GM12865 (cell line): ENCODE data around the gene DPYSL3.

ENCODE experiments used
- DNase-seq: peaks from one replicate; pipeline ENCODE4 v3.0.0; 2010; ENCODE audit warnings: low read depth
- H3K4me3 ChIP-seq: 2 replicates; pipeline ENCODE4 v1.5.1; 2011; ENCODE audit warnings: mild to moderate bottlenecking, low read depth, low read length, control low read depth
- TF ChIP-seq, protein P1 (sequence below): IDR thresholded peaks from 2 replicates; pipeline ENCODE4 v1.5.1; 2011; ENCODE audit warnings: low read length, control low read depth, low read depth, inconsistent platforms; ENCODE audit not compliant: insufficient read depth; ENCODE audit errors: missing control alignments

The DPYSL3 gene

GRCh38 chr5:147512659-147513379 lies 3.0 kb upstream of the DPYSL3 start:
- no peak for DNase-seq
- TF ChIP-seq, protein P1, sequence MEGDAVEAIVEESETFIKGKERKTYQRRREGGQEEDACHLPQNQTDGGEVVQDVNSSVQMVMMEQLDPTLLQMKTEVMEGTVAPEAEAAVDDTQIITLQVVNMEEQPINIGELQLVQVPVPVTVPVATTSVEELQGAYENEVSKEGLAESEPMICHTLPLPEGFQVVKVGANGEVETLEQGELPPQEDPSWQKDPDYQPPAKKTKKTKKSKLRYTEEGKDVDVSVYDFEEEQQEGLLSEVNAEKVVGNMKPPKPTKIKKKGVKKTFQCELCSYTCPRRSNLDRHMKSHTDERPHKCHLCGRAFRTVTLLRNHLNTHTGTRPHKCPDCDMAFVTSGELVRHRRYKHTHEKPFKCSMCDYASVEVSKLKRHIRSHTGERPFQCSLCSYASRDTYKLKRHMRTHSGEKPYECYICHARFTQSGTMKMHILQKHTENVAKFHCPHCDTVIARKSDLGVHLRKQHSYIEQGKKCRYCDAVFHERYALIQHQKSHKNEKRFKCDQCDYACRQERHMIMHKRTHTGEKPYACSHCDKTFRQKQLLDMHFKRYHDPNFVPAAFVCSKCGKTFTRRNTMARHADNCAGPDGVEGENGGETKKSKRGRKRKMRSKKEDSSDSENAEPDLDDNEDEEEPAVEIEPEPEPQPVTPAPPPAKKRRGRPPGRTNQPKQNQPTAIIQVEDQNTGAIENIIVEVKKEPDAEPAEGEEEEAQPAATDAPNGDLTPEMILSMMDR = no peak
- no peak overlapping the region for H3K4me3 ChIP-seq

DNA sequence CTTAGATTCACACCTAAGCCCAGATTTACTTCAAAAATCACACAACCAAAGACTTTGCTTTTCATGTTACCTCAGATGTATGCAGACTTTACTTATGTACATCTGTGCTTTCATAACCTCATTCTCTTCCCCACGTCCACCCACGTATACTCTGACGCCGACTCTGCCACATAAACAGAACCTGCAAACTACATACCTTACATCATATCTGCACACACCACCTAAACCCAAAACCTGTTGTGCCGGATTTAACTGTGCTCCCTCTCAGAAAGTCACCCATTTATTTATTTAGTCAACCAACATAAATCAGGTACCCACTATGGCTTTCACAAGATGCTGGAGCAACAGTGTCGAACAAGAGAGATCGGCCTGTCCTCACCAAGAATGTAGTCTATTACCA lies 1.0 kb upstream of the DPYSL3 start:
- DNase-seq = no peak
- TF ChIP-seq, protein P1 = no peak
- no peak overlapping the region for H3K4me3 ChIP-seq

DNA sequence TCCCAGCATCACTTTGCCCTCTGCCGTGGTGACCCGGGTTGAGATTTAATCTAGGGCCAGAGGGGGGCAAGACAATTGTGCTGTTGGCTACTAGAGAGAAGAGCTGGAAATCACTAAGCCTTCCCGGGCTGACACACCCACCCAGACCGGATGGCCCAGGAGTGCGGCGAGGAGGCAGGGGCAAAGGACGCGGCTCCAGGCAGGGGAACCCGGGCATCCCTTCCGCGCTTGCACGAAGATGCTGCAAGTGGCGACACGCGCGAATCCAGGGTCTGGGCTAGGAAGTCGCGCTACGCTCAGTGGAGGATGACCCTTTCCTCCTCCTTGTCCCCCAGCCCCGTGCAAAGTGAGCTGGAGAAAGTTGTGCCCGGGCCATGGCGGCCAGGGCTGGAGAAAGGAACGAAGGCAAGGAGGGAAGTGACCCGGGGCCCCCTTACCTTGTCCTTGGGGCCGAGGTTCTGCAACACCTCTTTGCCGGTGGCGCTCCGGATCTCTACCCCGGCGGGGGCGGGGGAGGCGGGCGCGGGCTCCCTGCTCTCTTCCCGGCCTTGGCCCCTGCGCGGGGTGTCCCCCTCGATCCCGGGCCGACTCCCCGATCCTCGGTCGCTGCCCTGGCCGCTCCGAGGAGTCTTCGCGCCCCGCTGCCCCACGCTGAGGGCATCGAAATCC lies 693 bp downstream of the DPYSL3 start:
- H3K4me3 ChIP-seq = no peak overlapping the region
- TF ChIP-seq, protein P1 = no peak
- DNase-seq = no peak

- TF ChIP-seq, protein P1 = no peak
Measured at GRCh38 chr5:147508711-147509040, 1.2 kb downstream of the DPYSL3 start.

GRCh38 chr5:147507480-147508126 lies 2.3 kb downstream of the DPYSL3 start:
- DNase-seq = no peak
- no peak overlapping the region for H3K4me3 ChIP-seq
- TF ChIP-seq, protein P1 = no peak

More at GRCh38 chr5:147508711-147509040, 1.2 kb downstream of the DPYSL3 start:
- H3K4me3 ChIP-seq = no peak overlapping the region
- DNase-seq = no peak

DNA sequence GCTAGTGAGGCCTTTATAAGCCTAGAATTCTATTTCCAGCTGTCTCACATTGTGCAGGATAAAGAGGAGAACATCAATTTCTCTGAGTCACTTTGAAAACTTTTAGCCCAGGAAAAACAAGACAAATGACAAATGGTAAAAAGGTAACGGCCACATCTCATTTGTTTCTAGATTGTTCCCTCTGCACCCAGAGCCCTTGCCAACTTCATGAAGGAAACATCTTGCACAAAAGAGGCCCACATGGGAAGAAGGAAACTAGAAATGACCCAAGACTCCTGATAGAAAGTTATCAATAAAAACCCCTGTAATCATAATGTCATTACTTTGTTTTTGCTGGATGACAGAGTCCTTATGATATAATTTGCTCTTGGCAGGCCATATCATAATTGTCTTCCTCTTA lies 5.3 kb downstream of the DPYSL3 start:
- TF ChIP-seq, protein P1 = no peak

More for the DNA sequence above, 5.3 kb downstream of the DPYSL3 start:
- no peak overlapping the region for H3K4me3 ChIP-seq
- DNase-seq = no peak
